GM21381 (cell line): ENCODE data around the gene MTHFR.

Experiments
- ATAC-seq: cut with Tn5 transposase; IDR thresholded peaks from one replicate; pipeline ENCODE4 v1.9.1; 2021; ENCODE audit warnings: mild to moderate bottlenecking, moderate library complexity; ENCODE audit not compliant: unreplicated experiment

MTHFR gene

GRCh38 chr1:11783556-11783955 lies 22.2 kb downstream of the MTHFR start:
- ATAC-seq = no peak

- no peak for ATAC-seq
These were observed 23.5 kb downstream of the MTHFR start for GRCh38 chr1:11782127-11782708.

- no peak for ATAC-seq
These were observed 24.5 kb downstream of the MTHFR start for GRCh38 chr1:11781297-11781696.

GRCh38 chr1:11780380-11781147 lies 25.2 kb downstream of the MTHFR start:
- no peak for ATAC-seq

GRCh38 chr1:11779715-11780379 lies 25.9 kb downstream of the MTHFR start:
- ATAC-seq = no peak

- no peak for ATAC-seq
These were observed 26.7 kb downstream of the MTHFR start for GRCh38 chr1:11778844-11779623.

- no peak for ATAC-seq
These were observed 27.4 kb downstream of the MTHFR start for GRCh38 chr1:11778336-11778735.

GRCh38 chr1:11777658-11778322 lies 28.0 kb downstream of the MTHFR start:
- no peak for ATAC-seq

- ATAC-seq = no peak
These were observed 31.0 kb downstream of the MTHFR start for GRCh38 chr1:11774753-11775152.

GRCh38 chr1:11772458-11772857 lies 33.3 kb downstream of the MTHFR start:
- ATAC-seq = no peak

- no peak for ATAC-seq
These were observed 34.2 kb downstream of the MTHFR start for GRCh38 chr1:11771481-11772043.

- no peak for ATAC-seq
These were observed 35.8 kb downstream of the MTHFR start for GRCh38 chr1:11770011-11770410.

GRCh38 chr1:11769274-11769673 lies 36.5 kb downstream of the MTHFR start:
- no peak for ATAC-seq

- ATAC-seq = no peak
These were observed 36.9 kb downstream of the MTHFR start for GRCh38 chr1:11768821-11769220.

- no peak for ATAC-seq
These were observed 37.7 kb downstream of the MTHFR start for GRCh38 chr1:11767922-11768704.

GRCh38 chr1:11766429-11766776 lies 39.4 kb downstream of the MTHFR start:
- no peak for ATAC-seq

GRCh38 chr1:11765661-11766428 lies 39.9 kb downstream of the MTHFR start:
- ATAC-seq = no peak

GRCh38 chr1:11764519-11764918 lies 41.2 kb downstream of the MTHFR start:
- ATAC-seq = no peak

- no peak for ATAC-seq
These were observed 41.6 kb downstream of the MTHFR start for GRCh38 chr1:11764115-11764514.
